ENCODE data around the gene CKAP5. TPM values are rescaled to one million over a fixed set of nuclear protein-coding genes. Genes with fewer than 3 reads are reported as not detected.
A peak's percentile ranks its signal among the peaks of the same experiment; 100 is the strongest.

The CKAP5 gene
- total RNA-seq, 1 experiment from 2014 or later, result 166 TPM

GRCh38 chr11:46705070-46705688, 140.9 kb downstream of the CKAP5 start:
- intact Hi-C loops (cut with micrococcal nuclease), result no loop called here
- H3K4me1 ChIP-seq (ENCODE audit: control insufficient read depth in 1 of 2, insufficient read depth in 2 of 2, low read length in 2 of 2), result peaks cover 2 to 10% of the 10 kb centered on the region in 2 experiments; a peak in 2 of 4 replicates
- ChIA-PET CTCF (no interaction called here), POLR2A (no interaction called here), RAD21 (ENCODE audit: low non-redundant PET in 1 of 2, low total read pairs in 2 of 2, uncharacterized antibody in 2 of 2, unreplicated experiment in 2 of 2) (no interaction called here)
- DNase-seq (ENCODE audit: low read depth, low spot score) (no peak), ATAC-seq (no peak)
- no peak overlapping the region for H3K4me2 ChIP-seq (ENCODE audit: low read length)
- H3K9me3 ChIP-seq (ENCODE audit: control insufficient read depth in 1 of 2, insufficient read depth in 1 of 2, low read depth in 1 of 2, low read length in 2 of 2), result no peaks in the 10 kb centered on the region
- H3K27ac ChIP-seq (ENCODE audit: low read depth, low read length), result no peak overlapping the region
- peaks cover 23 to 25% of the 10 kb centered on the region in 2 experiments for H3K36me3 ChIP-seq (ENCODE audit: control insufficient read depth in 1 of 2, insufficient read depth in 2 of 2, low read length in 2 of 2)
- H3K4me3 ChIP-seq (replicated peaks in 1 of 2; ENCODE audit: low read depth in 1 of 2, low read length in 2 of 2), result no peak overlapping the region
- H2AFZ ChIP-seq (ENCODE audit: low read depth, low read length, poor library complexity, severe bottlenecking), result no peak overlapping the region
- H3K27me3 ChIP-seq (ENCODE audit: insufficient read depth, low read length), result no peaks in the 10 kb centered on the region
- no peaks in the 10 kb centered on the region for H4K20me1 ChIP-seq (ENCODE audit: insufficient read depth)
- no peaks in the 10 kb centered on the region for H3K9me2 ChIP-seq (ENCODE audit: insufficient read depth)
- TF ChIP-seq SIN3A (IDR thresholded peaks at IDR 0.05; ENCODE audit: low read depth), result no peak
- TF ChIP-seq FOSL1 (IDR thresholded peaks at IDR 0.05; ENCODE audit: low read depth), result no peak
- TF ChIP-seq EZH2phosphoT487 (IDR thresholded peaks at IDR 0.05; ENCODE audit: borderline replicate concordance), result no peak
- no peak for TF ChIP-seq ATF3 (IDR thresholded peaks at IDR 0.05)
- no peak for TF ChIP-seq SRF (IDR thresholded peaks at IDR 0.05; ENCODE audit: low read depth)
- TF ChIP-seq POLR2A (IDR thresholded peaks at IDR 0.05; ENCODE audit: borderline replicate concordance, extremely low read depth, insufficient read depth, insufficient read length), result no peak
- no peak for TF ChIP-seq JUND (IDR thresholded peaks at IDR 0.05)
- TF ChIP-seq MAX (IDR thresholded peaks at IDR 0.05), result no peak
- no peak for TF ChIP-seq SP1 (IDR thresholded peaks at IDR 0.05; ENCODE audit: low read depth)
- BruUV-seq (replicated peaks), result no TSS peak
- H3K9ac ChIP-seq (ENCODE audit: low read length), result no peak overlapping the region
- H3K79me2 ChIP-seq (ENCODE audit: insufficient read depth, low read length), result peaks cover 24% of the 10 kb centered on the region

GRCh38 chr11:46701078-46701654, 144.9 kb downstream of the CKAP5 start:
- H2AFZ ChIP-seq (ENCODE audit: low read depth, low read length, poor library complexity, severe bottlenecking), result no peak overlapping the region
- peak overlapping the region; percentile 72 for H3K4me2 ChIP-seq (ENCODE audit: low read length)
- no peaks in the 10 kb centered on the region for H3K9me2 ChIP-seq (ENCODE audit: insufficient read depth)
- no peaks in the 10 kb centered on the region for H4K20me1 ChIP-seq (ENCODE audit: insufficient read depth)
- POLR2A ChIA-PET, result interaction anchor here (1.2 to 1.6 kb wide), 2 partner anchors 12 to 18 kb away, joined by 3 read pairs; no protein-coding TSS in a partner anchor
- no peaks in the 10 kb centered on the region for H3K9me3 ChIP-seq (ENCODE audit: control insufficient read depth in 1 of 2, insufficient read depth in 1 of 2, low read depth in 1 of 2, low read length in 2 of 2)
- RAD21 ChIA-PET (ENCODE audit: low non-redundant PET in 1 of 2, low total read pairs in 2 of 2, uncharacterized antibody in 2 of 2, unreplicated experiment in 2 of 2), result no interaction called here
- peak overlapping the region; percentile 87 to 91 for H3K4me3 ChIP-seq (replicated peaks in 1 of 2; ENCODE audit: low read depth in 1 of 2, low read length in 2 of 2)
- H3K4me1 ChIP-seq (ENCODE audit: control insufficient read depth in 1 of 2, insufficient read depth in 2 of 2, low read length in 2 of 2), result peaks cover 2 to 23% of the 10 kb centered on the region in 2 experiments; a peak in 2 of 4 replicates
- peak overlapping the region; percentile 96 for H3K27ac ChIP-seq (ENCODE audit: low read depth, low read length)
- DNase-seq (ENCODE audit: low read depth, low spot score) (no peak), ATAC-seq (peak; percentile 18)
- H3K9ac ChIP-seq (ENCODE audit: low read length), result peak overlapping the region; percentile 75
- H3K79me2 ChIP-seq (ENCODE audit: insufficient read depth, low read length), result peaks cover 36% of the 10 kb centered on the region
- peaks cover 22 to 23% of the 10 kb centered on the region in 2 experiments for H3K36me3 ChIP-seq (ENCODE audit: control insufficient read depth in 1 of 2, insufficient read depth in 2 of 2, low read length in 2 of 2)
- intact Hi-C loops (cut with micrococcal nuclease), result no loop called here
- CTCF ChIA-PET, result interaction anchor here (1.5 kb wide), 1 partner anchor 318 kb away, joined by 3 read pairs; no protein-coding TSS in a partner anchor
- H3K27me3 ChIP-seq (ENCODE audit: insufficient read depth, low read length), result no peaks in the 10 kb centered on the region
- TF ChIP-seq ZFX (IDR thresholded peaks at IDR 0.05) (peak; percentile 75; the same call in 1 of the 2 replicates), ELF1 (IDR thresholded peaks at IDR 0.05; ENCODE audit: borderline replicate concordance, low read depth) (no peak)
- BruUV-seq (replicated peaks), result TSS peak; percentile 75
